A673 (cell line): ENCODE measurements around the gene ZSCAN5A. TPM values are rescaled to one million over a fixed set of nuclear protein-coding genes. Genes with fewer than 3 reads are reported as not detected.
"Not testable (repeated sequence)": the region's sequence is repeated elsewhere in the genome, so short reads cannot be mapped to it uniquely, and the experiment has no call there.

Experiments
- BruUV-seq: library from RNA; stranded (reverse); fragments of 400-500 nt; replicated peaks from 2 replicates; lab custom pipeline; 2021; lab: Mats Ljungman, UMichigan
- CTCF ChIA-PET: fragments of 300-600 bp; sonication (Branson Sonifier 250); formaldehyde crosslinking; loops from one replicate; lab custom pipeline; 2022; ENCODE audit warnings: antibody characterized with exemption; lab: Charles Lee
- POLR2A ChIA-PET: fragments of 300-600 bp; sonication (Branson Sonifier 250); formaldehyde crosslinking; loops from one replicate; lab custom pipeline; 2022; ENCODE audit warnings: antibody characterized with exemption; ENCODE audit not compliant: low non-redundant PET; lab: Charles Lee
- DNase-seq: peaks from one replicate; pipeline ENCODE4 v3.0.0-alpha.2; 2015; ENCODE audit warnings: low spot score
- H3K27ac ChIP-seq: fragments of 200-600 bp; sonication (generic); 2 replicates; pipeline ENCODE4 v1.5.1; 2016; ENCODE audit warnings: mixed run types, low read depth, mild to moderate bottlenecking, mixed read lengths, antibody characterized with exemption, low read length; ENCODE audit not compliant: poor library complexity, severe bottlenecking
- H3K27me3 ChIP-seq: fragments of 200-600 bp; sonication (generic); replicated peaks from 2 replicates; pipeline ENCODE4 v1.6.1; 2017; ENCODE audit warnings: mixed run types, low read depth, mild to moderate bottlenecking, mixed read lengths, antibody characterized with exemption, low read length; ENCODE audit not compliant: insufficient read depth, poor library complexity
- H3K36me3 ChIP-seq: fragments of 200-600 bp; sonication (generic); 2 replicates; pipeline ENCODE4 v1.6.1; 2016; ENCODE audit warnings: mixed run types, mild to moderate bottlenecking, mixed read lengths, antibody characterized with exemption, low read length; ENCODE audit not compliant: insufficient read depth, poor library complexity, severe bottlenecking
- H3K4me1 ChIP-seq: fragments of 200-600 bp; sonication (generic); 2 replicates; pipeline ENCODE4 v1.6.1; 2017; ENCODE audit warnings: mixed run types, mild to moderate bottlenecking, mixed read lengths, antibody characterized with exemption, low read length; ENCODE audit not compliant: insufficient read depth, poor library complexity, severe bottlenecking
- H3K4me3 ChIP-seq: fragments of 200-600 bp; sonication (generic); 2 replicates; pipeline ENCODE4 v1.5.1; 2016; ENCODE audit warnings: low read depth, mixed run types, mild to moderate bottlenecking, mixed read lengths, low read length; ENCODE audit not compliant: poor library complexity, severe bottlenecking
- H3K9me3 ChIP-seq: fragments of 200-600 bp; sonication (generic); 2 replicates; pipeline ENCODE4 v1.6.1; 2016; ENCODE audit warnings: mixed run types, low read depth, mild to moderate bottlenecking, mixed read lengths, antibody characterized with exemption, low read length; ENCODE audit not compliant: poor library complexity, severe bottlenecking
- EZH2 ChIP-seq: fragments of 200-600 bp; sonication (generic); IDR thresholded peaks from 2 replicates; pipeline ENCODE4 v1.6.1; 2017; ENCODE audit warnings: borderline replicate concordance, low read depth, mild to moderate bottlenecking, mixed read lengths, antibody characterized with exemption, low read length; ENCODE audit not compliant: poor library complexity, severe bottlenecking
- intact Hi-C: fragments of 100-400 bp; cut with micrococcal nuclease; formaldehyde crosslinking; loops from one replicate; pipeline ENCODE4 v1.10.0; 2022; ENCODE audit not compliant: unreplicated experiment
- total RNA-seq: library from RNA; stranded (reverse); gene quantifications from 2 replicates; pipeline ENCODE4 v1.2.3, GENCODE V29; 2021
- TF ChIP-seq, protein P1 (sequence below): fragments of 300-800, 200-600 bp; sonication (generic); conservative IDR thresholded peaks from 2 replicates; pipeline ENCODE4 v1.5.1; 2017; ENCODE audit warnings: low read depth, mild to moderate bottlenecking, antibody characterized with exemption, low read length, moderate library complexity, mixed read lengths

ZSCAN5A gene
- total RNA-seq, 1 experiment from 2014 or later: 18.8 TPM

DNA sequence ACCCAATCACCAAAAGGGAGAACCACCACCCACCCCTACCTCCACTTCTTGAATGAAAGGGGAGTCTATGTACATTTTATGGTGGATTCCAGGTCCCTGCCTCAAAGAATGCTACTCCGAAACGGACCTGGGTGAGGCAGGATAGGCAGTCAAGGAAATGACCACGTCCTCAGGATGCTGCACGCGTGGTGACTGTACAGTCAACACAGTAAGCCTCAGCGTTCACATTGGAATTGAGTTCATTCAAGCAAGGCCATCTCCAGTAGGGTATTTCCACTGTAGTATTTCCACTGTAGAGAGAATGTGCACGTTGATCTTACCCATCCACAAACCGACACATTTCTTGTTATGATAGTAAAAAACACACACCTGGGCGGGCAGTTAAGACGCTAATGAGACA lies 95.7 kb downstream of the ZSCAN5A start:
- CTCF ChIA-PET: no interaction called here
- no TSS peak for BruUV-seq
- no peak overlapping the region for H3K27ac ChIP-seq
- no peak for DNase-seq
- POLR2A ChIA-PET: no interaction called here
- H3K4me1 ChIP-seq: no peaks in the 10 kb centered on the region
- H3K9me3 ChIP-seq: no peaks in the 10 kb centered on the region
- intact Hi-C loops: no loop called here
- H3K4me3 ChIP-seq: no peak overlapping the region
- no peaks in the 10 kb centered on the region for H3K27me3 ChIP-seq
- no peak for TF ChIP-seq EZH2
- TF ChIP-seq, protein P1, sequence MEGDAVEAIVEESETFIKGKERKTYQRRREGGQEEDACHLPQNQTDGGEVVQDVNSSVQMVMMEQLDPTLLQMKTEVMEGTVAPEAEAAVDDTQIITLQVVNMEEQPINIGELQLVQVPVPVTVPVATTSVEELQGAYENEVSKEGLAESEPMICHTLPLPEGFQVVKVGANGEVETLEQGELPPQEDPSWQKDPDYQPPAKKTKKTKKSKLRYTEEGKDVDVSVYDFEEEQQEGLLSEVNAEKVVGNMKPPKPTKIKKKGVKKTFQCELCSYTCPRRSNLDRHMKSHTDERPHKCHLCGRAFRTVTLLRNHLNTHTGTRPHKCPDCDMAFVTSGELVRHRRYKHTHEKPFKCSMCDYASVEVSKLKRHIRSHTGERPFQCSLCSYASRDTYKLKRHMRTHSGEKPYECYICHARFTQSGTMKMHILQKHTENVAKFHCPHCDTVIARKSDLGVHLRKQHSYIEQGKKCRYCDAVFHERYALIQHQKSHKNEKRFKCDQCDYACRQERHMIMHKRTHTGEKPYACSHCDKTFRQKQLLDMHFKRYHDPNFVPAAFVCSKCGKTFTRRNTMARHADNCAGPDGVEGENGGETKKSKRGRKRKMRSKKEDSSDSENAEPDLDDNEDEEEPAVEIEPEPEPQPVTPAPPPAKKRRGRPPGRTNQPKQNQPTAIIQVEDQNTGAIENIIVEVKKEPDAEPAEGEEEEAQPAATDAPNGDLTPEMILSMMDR: no peak
- no peaks in the 10 kb centered on the region for H3K36me3 ChIP-seq

DNA sequence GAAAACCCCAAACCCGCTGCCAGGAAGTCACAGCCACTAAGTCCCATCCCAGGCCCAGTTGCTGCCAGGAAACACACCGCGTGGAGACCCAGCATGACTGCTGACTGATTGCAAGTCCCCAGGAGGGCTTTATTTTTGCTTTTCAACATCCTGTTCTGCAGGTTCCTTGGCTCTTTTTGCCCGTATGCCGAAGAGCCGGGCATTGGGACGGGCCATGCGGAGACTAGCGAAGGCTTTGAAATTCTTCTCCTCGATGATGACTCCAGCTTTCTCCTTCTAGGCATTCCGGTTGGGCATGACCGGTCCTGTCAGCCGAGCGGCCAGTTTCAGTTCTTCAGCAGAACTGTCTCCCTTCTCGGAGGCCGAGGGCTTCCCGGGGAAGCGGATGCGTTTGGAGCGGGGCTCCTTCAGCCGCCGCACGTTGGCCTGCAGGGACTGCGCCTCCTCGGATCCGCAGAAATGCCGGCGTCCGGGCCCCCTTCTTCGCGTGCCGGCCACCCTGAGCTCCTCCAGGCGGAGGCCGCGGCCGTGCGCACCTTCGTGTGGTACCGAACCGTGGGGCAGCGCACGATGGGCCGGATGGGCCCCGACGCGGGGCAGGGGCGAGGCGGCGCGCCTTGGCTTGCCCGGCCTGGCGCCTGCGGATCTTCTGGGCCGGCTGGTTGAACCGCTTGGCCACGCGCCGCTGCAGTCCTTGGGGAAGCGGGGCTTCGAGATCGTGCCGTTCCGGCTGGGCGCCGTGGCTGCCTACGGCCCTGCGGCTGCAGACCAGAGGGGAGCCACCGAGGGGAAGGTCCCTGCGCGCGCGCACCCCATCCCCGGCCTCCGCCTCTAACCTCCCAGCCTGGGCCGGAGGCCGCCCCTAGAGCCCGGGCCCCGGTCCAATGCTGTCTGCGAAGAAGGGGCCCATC lies 97.3 kb downstream of the ZSCAN5A start:
- ChIA-PET CTCF (interaction anchor here (0.6 kb wide), 1 partner anchor 136 kb away, joined by 4 read pairs; no protein-coding TSS in a partner anchor), POLR2A (no interaction called here)
- no TSS peak for BruUV-seq
- Histone ChIP-seq H3K9me3 (no peaks in the 10 kb centered on the region), H3K4me1 (no peaks in the 10 kb centered on the region), H3K4me3 (peak overlapping the region; percentile 25), H3K36me3 (no peaks in the 10 kb centered on the region), H3K27ac (no peak overlapping the region), H3K27me3 (no peaks in the 10 kb centered on the region)
- TF ChIP-seq, protein P1: no peak
- TF ChIP-seq EZH2: no peak
- peak; percentile 70 for DNase-seq
- intact Hi-C loops: no loop called here

DNA sequence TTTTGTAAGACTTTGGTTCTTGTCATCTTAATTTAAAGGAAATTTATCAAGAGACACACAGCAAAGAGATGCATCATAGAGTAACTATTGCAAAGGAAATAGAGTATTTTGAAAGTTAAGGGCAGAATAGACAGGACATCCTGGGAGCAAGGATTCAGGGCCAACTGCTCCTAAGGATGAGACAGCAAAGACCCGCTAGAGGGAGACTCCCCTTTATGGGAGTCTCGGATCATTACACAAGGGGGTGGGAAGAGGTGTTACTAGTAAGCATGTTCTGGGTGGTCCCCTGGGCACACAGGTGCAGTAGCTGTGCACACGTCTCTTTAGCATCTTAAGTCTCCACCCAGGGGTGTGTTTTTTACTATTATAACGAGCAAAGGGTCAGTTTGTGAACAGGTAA lies 102.9 kb downstream of the ZSCAN5A start:
- Histone ChIP-seq H3K4me1 (no peaks in the 10 kb centered on the region), H3K9me3 (no peaks in the 10 kb centered on the region), H3K27ac (no peak overlapping the region), H3K4me3 (no peak overlapping the region), H3K36me3 (no peaks in the 10 kb centered on the region), H3K27me3 (no peaks in the 10 kb centered on the region)
- TF ChIP-seq, protein P1: 0 out of 2 replicates have a peak, but pooled peaks have one; percentile 23
- TF ChIP-seq EZH2: no peak
- CTCF ChIA-PET: no interaction called here
- POLR2A ChIA-PET: no interaction called here
- DNase-seq: no peak
- BruUV-seq: no TSS peak
- intact Hi-C loops: no loop called here

DNA sequence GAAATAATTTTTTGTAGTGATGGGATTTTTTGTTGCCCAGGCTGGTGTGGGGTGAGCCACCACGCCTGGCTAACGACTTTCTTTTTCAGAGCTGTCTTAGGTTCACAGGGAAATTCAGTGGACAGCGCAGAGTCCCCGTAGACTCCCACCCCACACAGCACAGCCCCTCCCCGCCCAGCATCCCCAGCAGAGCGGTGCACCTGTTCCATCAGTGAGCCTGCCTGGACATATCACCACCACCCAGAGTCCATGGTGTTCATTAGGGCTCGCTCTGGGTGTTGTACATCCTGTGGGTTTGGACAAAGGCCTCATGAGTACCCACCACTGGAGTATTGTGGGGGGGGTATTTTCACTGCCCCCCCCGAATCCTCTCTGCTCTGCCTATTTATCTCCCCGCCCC lies 104.6 kb downstream of the ZSCAN5A start:
- intact Hi-C loops, CTCF ChIA-PET, H3K27ac ChIP-seq, BruUV-seq, H3K4me1 ChIP-seq, H3K27me3 ChIP-seq, H3K9me3 ChIP-seq, DNase-seq, H3K4me3 ChIP-seq, H3K36me3 ChIP-seq, POLR2A ChIA-PET: not testable (repeated sequence)
